SK-N-SH (cell line): ENCODE results near the gene SLC7A8.

Experiments used
- EP300 ChIP-seq, 2 experiments: IDR thresholded peaks; 2 replicates each; pipeline versions ENCODE4 v1.4.0 to v1.6.1; 2012; ENCODE audit warnings: borderline replicate concordance in 1 of 2, low read depth in 1 of 2, low read length in 1 of 2
- GATA2 ChIP-seq: sonication (generic); formaldehyde crosslinking; IDR thresholded peaks from 2 replicates; pipeline ENCODE4 v1.5.0; 2020; ENCODE audit warnings: mild to moderate bottlenecking, missing genetic modification reagents
- NFIC ChIP-seq: IDR thresholded peaks from 2 replicates; pipeline ENCODE4 v1.4.0; 2012; ENCODE audit warnings: borderline replicate concordance
- NRF1 ChIP-seq: IDR thresholded peaks from 2 replicates; pipeline ENCODE4 v1.6.1; 2012; ENCODE audit warnings: low read depth, mild to moderate bottlenecking, low read length
- RXRA ChIP-seq: IDR thresholded peaks from 2 replicates; pipeline ENCODE4 v1.4.0; 2012; ENCODE audit warnings: low read depth, mild to moderate bottlenecking, borderline replicate concordance
- SMC3 ChIP-seq: IDR thresholded peaks from 2 replicates; pipeline ENCODE4 v1.6.1; 2012; ENCODE audit warnings: low read depth, low read length, improper control_type of control experiment
- YY1 ChIP-seq: IDR thresholded peaks from 2 replicates; pipeline ENCODE4 v1.4.0; 2012; ENCODE audit warnings: low read depth, mild to moderate bottlenecking
- TF ChIP-seq, protein P1 (sequence below): fragments of 150-350 bp; IDR thresholded peaks from 2 replicates; pipeline ENCODE4 v1.6.1; 2017; ENCODE audit warnings: antibody characterized with exemption, low read length, low read depth, borderline replicate concordance
- TF ChIP-seq, protein P2 (sequence below): fragments of 200-600 bp; sonication (generic); IDR thresholded peaks from 2 replicates; pipeline ENCODE4 v1.6.1; 2017; ENCODE audit warnings: antibody characterized with exemption, mild to moderate bottlenecking, moderate library complexity

DNA sequence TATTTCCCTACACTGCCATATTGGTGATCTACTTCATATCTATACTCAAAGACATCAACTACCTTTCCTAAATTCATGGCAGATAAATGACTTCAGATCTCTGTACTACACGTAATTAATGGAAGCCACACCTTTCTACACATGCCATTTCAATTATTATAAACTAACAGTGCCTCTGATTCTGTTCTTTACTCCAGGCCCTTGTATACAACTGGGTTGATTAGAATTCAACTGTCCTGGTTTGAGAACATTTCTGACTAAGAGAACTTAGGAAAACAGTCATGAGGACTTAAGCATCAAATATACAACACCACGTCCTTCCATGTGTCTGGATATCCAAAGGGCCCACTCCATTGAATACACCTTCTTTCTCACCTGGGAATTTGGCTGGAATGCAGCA lies 90.4 kb downstream of the SLC7A8 start:
- TF ChIP-seq, protein P1, sequence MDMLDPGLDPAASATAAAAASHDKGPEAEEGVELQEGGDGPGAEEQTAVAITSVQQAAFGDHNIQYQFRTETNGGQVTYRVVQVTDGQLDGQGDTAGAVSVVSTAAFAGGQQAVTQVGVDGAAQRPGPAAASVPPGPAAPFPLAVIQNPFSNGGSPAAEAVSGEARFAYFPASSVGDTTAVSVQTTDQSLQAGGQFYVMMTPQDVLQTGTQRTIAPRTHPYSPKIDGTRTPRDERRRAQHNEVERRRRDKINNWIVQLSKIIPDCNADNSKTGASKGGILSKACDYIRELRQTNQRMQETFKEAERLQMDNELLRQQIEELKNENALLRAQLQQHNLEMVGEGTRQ = no peak
- TF ChIP-seq NFIC (no peak), GATA2 (CRISPR knock-in tag) (no peak), EP300 (IDR thresholded peaks at IDR 0.05; ENCODE audit: borderline replicate concordance in 1 of 2, low read depth in 1 of 2, low read length in 1 of 2) (no peak), RXRA (no peak), SMC3 (no peak), NRF1 (no peak), YY1 (no peak)
- TF ChIP-seq, protein P2, sequence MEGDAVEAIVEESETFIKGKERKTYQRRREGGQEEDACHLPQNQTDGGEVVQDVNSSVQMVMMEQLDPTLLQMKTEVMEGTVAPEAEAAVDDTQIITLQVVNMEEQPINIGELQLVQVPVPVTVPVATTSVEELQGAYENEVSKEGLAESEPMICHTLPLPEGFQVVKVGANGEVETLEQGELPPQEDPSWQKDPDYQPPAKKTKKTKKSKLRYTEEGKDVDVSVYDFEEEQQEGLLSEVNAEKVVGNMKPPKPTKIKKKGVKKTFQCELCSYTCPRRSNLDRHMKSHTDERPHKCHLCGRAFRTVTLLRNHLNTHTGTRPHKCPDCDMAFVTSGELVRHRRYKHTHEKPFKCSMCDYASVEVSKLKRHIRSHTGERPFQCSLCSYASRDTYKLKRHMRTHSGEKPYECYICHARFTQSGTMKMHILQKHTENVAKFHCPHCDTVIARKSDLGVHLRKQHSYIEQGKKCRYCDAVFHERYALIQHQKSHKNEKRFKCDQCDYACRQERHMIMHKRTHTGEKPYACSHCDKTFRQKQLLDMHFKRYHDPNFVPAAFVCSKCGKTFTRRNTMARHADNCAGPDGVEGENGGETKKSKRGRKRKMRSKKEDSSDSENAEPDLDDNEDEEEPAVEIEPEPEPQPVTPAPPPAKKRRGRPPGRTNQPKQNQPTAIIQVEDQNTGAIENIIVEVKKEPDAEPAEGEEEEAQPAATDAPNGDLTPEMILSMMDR = no peak
